Osteocyte (in vitro differentiated cells): Measurements from ENCODE around the gene F8. TPM values are rescaled to one million over a fixed set of nuclear protein-coding genes. Genes with fewer than 3 reads are reported as not detected.

Experiments used
- DNase-seq: peaks from one replicate; pipeline ENCODE4 v3.0.0; 2021; ENCODE audit warnings: mixed read lengths; ENCODE audit not compliant: unreplicated experiment; ENCODE audit errors: extremely low spot score
- H3K27ac Mint-ChIP-seq: one replicate; pipeline ENCODE4 v1.8.0; 2021; ENCODE audit warnings: mild to moderate bottlenecking, mixed read lengths; ENCODE audit not compliant: unreplicated experiment
- H3K27me3 Mint-ChIP-seq: one replicate; pipeline ENCODE4 v1.8.0; 2021; ENCODE audit warnings: mixed read lengths; ENCODE audit not compliant: unreplicated experiment
- H3K36me3 Mint-ChIP-seq: one replicate; pipeline ENCODE4 v1.8.0; 2021; ENCODE audit warnings: mixed read lengths; ENCODE audit not compliant: unreplicated experiment
- H3K4me1 Mint-ChIP-seq: one replicate; pipeline ENCODE4 v1.8.0; 2021; ENCODE audit warnings: mixed read lengths; ENCODE audit not compliant: unreplicated experiment
- H3K4me3 Mint-ChIP-seq: one replicate; pipeline ENCODE4 v1.8.0; 2021; ENCODE audit warnings: mild to moderate bottlenecking, moderate library complexity, mixed read lengths; ENCODE audit not compliant: unreplicated experiment
- H3K9me3 Mint-ChIP-seq: one replicate; pipeline ENCODE4 v1.8.0; 2021; ENCODE audit warnings: mixed read lengths; ENCODE audit not compliant: unreplicated experiment
- CTCF ChIP-seq: fragments of 200-600 bp; sonication (generic); IDR thresholded peaks from 2 replicates; pipeline ENCODE4 v1.5.0; 2021; ENCODE audit warnings: antibody characterized with exemption, mild to moderate bottlenecking, moderate library complexity
- total RNA-seq: library from RNA; stranded (reverse); gene quantifications from 2 replicates; pipeline ENCODE4 v1.2.1, GENCODE V29; 2021

The F8 gene
- total RNA-seq, 1 donor from 2014 or later: 2.2 TPM

DNA sequence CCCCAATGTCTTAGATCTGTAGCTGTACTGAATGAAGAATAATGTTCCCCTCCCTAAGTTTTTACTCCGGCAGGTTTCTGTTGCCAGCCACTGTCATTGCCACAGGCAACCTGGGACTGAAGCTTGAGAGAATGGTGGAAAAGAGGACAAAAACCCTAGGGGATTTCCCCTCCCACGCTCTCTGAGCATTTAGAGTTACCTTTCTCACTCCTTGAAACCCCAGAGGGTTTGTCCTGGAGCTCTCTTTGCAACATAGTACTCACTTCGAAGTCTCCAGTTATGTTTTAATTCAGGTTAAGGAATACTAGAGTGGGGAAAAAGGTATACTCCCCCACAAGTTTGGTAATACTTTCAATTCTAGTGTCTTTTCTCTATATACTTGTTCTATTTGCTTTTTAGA is 31.5 kb downstream of the F8 start:
- no peak for DNase-seq
- no peaks in the 10 kb centered on the region for H3K36me3 Mint-ChIP-seq
- H3K9me3 Mint-ChIP-seq: peaks cover 10% of the 10 kb centered on the region
- no peak for TF ChIP-seq CTCF
- H3K4me1 Mint-ChIP-seq: no peaks in the 10 kb centered on the region
- no peak overlapping the region for H3K4me3 Mint-ChIP-seq
- no peak overlapping the region for H3K27ac Mint-ChIP-seq
- peaks cover 7% of the 10 kb centered on the region for H3K27me3 Mint-ChIP-seq

DNA sequence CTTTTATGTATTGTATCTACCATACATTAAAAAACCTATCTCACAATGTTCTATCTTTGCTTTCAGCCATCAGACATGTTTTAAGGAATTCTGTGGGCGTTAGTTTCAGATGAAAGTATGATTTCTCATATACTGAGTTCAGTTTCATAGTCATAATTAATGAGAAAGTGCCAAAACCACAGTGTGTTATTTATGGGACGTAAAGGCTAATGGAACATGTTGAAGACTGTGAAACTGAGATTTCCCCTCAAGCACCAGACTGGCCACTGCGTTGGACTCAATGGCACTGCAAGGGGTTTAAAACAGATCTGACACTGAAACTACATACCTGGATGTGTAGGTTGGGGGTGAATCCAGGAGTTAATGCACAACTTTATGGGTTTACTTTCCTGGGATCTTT is 32.0 kb downstream of the F8 start:
- H3K27ac Mint-ChIP-seq: no peak overlapping the region
- H3K4me1 Mint-ChIP-seq: no peaks in the 10 kb centered on the region
- H3K36me3 Mint-ChIP-seq: no peaks in the 10 kb centered on the region
- H3K27me3 Mint-ChIP-seq: peaks cover 7% of the 10 kb centered on the region
- H3K9me3 Mint-ChIP-seq: peaks cover 10% of the 10 kb centered on the region
- no peak overlapping the region for H3K4me3 Mint-ChIP-seq
- TF ChIP-seq CTCF: no peak
- no peak for DNase-seq

GRCh38 chrX:154988719-154989118 is 33.8 kb downstream of the F8 start:
- Mint-ChIP-seq H3K27ac (no peak overlapping the region), H3K4me3 (no peak overlapping the region), H3K36me3 (no peaks in the 10 kb centered on the region), H3K9me3 (peaks cover 10% of the 10 kb centered on the region), H3K27me3 (peaks cover 7% of the 10 kb centered on the region), H3K4me1 (no peaks in the 10 kb centered on the region)
- TF ChIP-seq CTCF: no peak
- DNase-seq: no peak

- Mint-ChIP-seq H3K9me3 (peaks cover 10% of the 10 kb centered on the region), H3K27me3 (peaks cover 7% of the 10 kb centered on the region), H3K36me3 (no peaks in the 10 kb centered on the region), H3K4me1 (no peaks in the 10 kb centered on the region), H3K4me3 (no peak overlapping the region), H3K27ac (no peak overlapping the region)
- DNase-seq: no peak
- TF ChIP-seq CTCF: no peak
Observed at GRCh38 chrX:154987940-154988339, 34.6 kb downstream of the F8 start.

DNA sequence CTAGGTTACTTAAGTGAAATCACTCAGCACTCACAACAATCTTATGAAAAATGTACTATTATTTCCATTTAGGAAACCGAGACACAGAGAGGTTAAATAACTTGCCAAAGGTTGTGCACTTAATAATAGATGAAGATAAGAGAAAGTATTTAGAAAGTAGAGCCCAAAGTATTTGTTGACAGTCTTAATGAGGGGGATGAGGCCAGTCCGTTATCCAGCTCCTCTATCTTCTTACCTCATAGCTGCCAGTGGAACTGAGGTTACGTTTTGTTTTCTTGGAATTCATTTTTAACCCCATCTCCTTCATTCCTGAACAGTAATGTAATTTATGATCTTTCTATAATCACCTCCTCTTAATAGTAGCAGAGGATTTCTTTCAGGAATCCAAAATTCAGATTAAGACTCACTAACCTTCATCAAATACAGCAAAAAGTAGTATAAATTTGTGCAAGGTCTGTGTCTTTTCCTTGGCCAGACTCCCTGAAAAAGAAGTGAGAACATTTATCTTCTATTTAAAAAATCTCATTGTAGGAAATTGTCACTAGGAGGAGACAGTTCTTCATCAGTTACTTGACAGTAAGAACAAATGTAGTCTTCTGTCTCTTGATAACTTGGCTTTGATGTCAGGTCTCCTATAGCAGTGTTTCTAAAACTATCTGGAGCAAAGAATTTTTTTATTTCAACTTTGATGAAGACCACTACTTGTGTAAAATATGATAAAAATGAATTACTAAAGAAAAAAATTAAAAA is 35.5 kb downstream of the F8 start:
- DNase-seq: no peak
- Mint-ChIP-seq H3K27ac (no peak overlapping the region), H3K9me3 (peaks cover 10% of the 10 kb centered on the region), H3K27me3 (peaks cover 7% of the 10 kb centered on the region), H3K4me1 (no peaks in the 10 kb centered on the region), H3K4me3 (no peak overlapping the region), H3K36me3 (no peaks in the 10 kb centered on the region)
- TF ChIP-seq CTCF: peak; percentile 7
